Stimulated activated CD8-positive, alpha-beta memory T cell treated with anti-CD3 and anti-CD28 coated beads, Interleukin-12 subunit alpha, Interleukin-12 subunit beta, amount 100 ng/mL, for 1 hour (primary cell): Measurements from ENCODE around the gene SEC24C.
"Not testable (repeated sequence)": the region's sequence is repeated elsewhere in the genome, so short reads cannot be mapped to it uniquely, and the experiment has no call there.

Experiments used
- DNase-seq: peaks from one replicate; pipeline ENCODE4 v3.0.0-alpha.2; 2020; ENCODE audit warnings: low read depth

The SEC24C gene

DNA sequence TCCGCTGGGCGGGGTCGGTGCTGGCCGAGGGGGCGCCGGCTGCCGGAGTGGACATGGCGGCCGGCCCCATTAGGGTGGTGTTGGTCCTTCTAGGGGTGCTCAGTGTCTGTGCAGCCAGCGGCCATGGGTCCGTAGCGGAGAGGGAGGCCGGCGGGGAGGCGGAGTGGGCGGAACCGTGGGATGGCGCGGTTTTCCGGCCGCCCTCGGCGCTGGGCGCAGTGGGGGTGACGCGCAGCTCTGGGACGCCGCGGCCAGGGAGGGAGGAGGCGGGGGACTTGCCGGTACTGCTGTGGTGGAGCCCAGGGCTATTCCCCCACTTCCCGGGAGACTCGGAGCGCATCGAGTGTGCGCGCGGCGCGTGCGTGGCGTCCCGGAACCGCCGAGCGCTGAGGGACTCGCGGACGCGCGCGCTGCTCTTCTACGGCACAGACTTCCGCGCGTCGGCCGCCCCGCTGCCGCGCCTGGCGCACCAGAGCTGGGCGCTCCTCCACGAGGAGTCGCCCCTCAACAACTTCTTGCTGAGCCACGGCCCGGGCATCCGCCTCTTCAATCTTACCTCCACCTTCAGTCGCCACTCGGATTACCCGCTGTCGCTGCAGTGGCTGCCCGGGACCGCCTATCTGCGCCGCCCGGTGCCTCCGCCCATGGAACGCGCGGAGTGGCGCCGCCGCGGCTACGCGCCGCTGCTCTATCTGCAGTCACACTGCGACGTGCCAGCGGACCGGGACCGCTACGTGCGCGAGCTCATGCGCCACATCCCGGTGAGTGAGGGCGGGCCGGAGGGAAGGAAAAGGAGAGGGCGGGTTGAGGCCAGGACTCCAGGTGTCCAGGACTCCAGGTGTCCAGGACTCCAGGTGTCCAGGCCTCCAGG, 28.3 kb downstream of the SEC24C start:
- DNase-seq, result peak; percentile 55

DNA sequence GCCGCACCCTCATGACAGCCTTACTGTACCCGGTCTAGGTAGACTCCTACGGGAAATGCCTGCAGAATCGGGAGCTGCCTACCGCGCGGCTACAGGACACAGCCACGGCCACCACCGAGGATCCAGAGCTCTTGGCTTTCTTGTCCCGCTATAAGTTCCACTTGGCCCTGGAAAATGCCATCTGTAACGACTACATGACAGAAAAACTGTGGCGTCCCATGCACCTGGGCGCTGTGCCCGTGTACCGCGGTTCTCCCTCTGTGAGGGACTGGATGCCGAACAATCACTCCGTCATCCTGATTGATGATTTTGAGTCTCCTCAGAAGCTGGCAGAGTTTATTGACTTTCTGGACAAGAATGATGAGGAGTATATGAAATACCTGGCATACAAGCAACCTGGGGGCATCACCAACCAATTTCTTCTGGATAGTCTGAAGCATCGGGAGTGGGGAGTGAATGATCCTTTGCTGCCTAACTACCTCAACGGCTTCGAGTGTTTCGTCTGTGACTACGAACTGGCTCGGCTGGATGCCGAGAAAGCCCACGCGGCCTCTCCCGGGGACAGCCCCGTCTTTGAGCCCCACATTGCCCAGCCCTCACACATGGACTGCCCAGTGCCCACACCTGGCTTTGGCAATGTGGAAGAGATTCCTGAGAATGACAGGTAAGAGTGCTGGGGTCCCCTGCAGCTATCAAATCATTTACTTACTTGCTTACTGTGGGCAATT, 29.1 kb downstream of the SEC24C start:
- DNase-seq, result no peak

DNA sequence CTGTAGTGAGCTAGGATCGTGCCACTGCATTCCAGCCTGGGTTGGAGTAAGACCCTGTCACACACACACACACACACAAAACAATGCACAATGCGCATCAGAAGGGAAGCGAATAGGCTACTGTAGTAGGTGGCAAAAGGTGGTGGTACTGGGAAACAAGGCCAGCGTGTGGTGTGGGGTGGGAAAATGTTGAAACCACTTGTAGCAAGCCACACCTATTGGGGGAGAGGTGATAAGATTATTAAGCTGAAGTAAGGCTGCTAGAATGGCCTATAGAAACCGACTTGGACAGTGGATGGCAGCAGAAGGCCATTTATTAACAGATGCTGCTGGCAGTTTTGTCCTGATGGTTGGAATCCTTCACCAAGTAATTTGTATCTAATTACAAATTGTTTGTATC, 30.5 kb downstream of the SEC24C start:
- no peak for DNase-seq

GRCh38 chr10:73779018-73779417, 34.8 kb downstream of the SEC24C start:
- no peak for DNase-seq

GRCh38 chr10:73779539-73780197, 35.5 kb downstream of the SEC24C start:
- DNase-seq, result no peak

GRCh38 chr10:73780301-73780700, 36.1 kb downstream of the SEC24C start:
- DNase-seq, result no peak

DNA sequence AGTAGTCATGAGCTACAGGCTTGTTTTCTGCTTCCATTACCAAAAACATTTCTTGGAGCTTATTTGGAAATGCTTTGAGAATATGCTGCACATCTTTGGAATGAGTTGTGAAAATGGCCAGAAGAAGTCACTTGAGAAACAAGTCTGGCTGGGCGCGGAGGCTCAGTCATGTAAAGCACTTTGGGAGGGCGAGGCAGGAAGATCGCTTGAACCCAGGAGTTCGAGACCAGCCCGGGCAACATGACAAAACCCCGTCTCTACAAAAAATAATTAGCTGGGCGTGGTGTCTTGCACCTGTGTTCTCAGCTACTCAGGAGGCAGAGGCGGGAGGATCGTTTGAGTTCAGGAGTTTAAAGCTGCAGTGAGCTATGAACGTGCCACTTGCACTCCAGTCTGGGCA, 36.8 kb downstream of the SEC24C start:
- no peak for DNase-seq

GRCh38 chr10:73781548-73781878, 37.3 kb downstream of the SEC24C start:
- DNase-seq, result no peak

- DNase-seq, result peak; percentile 85
Observed at GRCh38 chr10:73781879-73782748, 37.9 kb downstream of the SEC24C start, which contains the start of gene CHCHD1. Gene CHCHD1 (plus strand): TSS chr10:73782048. CDS start chr10:73782076, 28 bp downstream.

DNA sequence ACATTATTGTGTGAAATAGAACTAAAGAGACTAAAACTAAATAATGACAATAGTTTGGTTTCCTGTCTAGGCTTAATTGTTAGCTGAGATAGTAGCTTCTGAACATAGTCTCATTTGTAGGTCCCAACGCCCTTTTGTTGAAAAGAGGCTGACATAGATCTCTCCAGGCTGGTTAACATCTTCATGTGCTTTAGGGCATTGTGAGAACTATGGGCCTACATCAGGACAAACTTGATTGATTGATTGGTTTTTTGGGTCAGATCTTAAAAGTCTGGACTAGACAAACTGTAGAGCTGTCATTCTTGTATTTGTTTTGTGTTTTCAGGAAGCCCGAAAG, 38.5 kb downstream of the SEC24C start:
- DNase-seq, result no peak

DNA sequence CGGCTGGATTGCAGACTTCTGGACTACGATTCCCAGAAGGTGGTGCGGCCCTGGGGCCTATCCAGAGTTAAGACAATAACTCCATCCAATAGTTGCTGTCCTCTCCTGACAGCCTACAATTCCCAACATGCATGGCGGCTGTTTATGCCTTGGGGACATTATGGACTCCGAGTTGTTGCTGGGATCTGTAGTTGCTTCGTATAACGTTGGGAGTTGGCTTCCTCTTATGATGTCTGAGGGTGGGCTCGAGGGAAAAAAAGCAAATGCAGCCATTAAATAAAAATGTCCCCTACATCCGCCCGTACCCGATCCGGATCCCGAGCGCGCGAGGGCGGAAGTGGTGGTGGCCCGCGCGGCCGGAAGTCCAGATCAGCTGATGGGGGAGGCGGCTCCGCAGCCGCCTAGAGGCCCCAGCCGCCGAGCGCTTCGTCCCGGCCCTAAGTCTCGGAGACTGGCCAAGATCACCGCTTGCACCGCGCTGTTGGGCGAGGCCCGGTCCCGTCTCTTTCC, 41.1 kb downstream of the SEC24C start, which contains the start of gene ZSWIM8:
TSS of gene ZSWIM8 (plus strand) at position 396 of the 510 bp plus-strand sequence. CDS start 273 bp downstream, outside the sequence.
- DNase-seq, result peak; percentile 74

GRCh38 chr10:73785721-73786511, 41.7 kb downstream of the SEC24C start:
- DNase-seq, result no peak

- DNase-seq, result no peak
Observed at GRCh38 chr10:73786512-73786885, 42.3 kb downstream of the SEC24C start.

DNA sequence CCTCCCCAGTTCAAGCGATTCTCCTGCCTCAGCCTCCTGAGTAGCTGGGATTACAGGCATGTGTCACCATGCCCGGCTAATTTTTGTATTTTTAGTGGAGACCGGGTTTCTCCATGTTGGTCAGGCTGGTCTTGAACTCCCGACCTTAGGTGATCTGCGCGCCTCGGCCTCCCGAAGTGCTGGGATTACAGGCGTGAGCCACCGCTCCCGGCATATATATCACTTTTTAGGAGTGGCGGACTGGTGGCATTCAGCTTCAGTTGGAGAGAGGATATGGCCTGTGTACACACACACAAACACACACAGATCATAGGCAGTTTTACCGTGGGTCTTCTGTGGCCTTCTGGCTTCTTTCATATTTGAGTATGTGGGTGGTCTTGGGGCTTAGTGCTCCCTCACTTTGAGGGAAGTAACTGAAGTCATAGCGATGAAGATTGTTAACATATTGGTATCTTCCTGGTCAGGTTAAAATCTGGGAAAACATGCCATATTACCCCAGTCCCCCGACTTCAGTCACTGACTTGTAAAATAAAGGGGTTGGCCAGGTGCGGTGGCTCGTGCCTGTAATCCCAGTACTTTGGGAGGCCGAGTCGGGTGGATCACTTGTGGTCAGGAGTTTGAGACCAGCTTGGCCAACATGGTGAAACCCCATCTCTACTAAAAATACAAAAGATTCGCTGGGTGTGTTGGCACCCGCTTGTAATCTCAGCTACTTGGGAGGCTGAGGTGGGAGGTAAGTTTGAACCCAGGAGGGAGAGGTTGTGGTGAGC, 43.0 kb downstream of the SEC24C start:
- not testable (repeated sequence) for DNase-seq

DNA sequence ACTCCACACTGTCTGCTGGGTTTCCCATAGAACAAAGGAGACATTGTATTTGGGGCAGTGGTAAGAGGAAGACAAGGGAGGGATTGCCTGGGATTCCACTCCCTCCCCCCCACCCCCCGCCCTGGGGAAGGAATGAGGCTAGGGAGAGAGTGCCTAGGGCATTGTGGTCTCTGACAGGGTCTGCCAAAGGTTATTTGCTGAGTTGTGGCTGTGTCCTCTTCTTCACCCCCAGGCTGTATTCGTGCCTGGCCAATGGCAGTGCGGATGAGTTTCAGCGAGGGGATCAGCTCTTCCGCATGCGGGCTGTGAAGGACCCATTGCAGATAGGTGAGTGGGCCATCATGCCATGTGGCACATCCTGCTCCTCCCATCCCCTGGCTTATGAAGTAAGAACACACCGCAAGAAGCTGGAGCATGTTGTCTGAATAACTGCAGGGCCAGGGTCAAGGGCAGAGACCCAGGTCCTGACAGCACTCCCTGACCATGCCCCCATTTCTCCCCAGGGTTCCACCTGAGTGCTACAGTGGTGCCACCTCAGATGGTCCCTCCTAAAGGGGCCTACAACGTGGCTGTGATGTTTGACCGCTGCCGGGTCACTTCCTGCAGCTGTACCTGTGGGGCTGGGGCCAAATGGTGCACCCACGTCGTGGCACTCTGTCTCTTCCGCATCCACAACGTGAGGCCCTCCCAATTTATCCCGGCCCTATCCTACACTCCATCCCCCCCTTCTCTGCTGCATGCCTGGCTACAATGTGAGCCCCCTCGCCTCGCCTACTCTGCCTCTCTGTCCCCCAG, 44.9 kb downstream of the SEC24C start:
- DNase-seq, result no peak

DNA sequence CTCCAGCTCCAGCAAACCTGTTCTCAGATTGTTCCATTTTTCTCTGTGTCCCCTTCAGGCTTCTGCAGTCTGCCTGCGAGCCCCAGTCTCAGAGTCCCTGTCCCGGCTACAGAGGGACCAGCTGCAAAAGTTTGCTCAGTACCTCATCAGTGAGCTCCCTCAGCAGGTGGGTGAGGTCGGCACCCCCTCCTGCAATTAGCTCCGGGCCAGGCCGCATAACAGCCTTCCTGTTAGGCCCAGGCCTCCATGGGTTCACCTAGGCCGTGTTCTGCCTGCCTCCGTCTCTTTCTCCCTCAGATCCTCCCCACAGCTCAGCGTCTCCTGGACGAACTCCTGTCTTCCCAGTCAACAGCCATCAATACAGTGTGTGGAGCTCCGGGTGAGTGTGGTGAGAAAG, 45.5 kb downstream of the SEC24C start:
- DNase-seq, result no peak

DNA sequence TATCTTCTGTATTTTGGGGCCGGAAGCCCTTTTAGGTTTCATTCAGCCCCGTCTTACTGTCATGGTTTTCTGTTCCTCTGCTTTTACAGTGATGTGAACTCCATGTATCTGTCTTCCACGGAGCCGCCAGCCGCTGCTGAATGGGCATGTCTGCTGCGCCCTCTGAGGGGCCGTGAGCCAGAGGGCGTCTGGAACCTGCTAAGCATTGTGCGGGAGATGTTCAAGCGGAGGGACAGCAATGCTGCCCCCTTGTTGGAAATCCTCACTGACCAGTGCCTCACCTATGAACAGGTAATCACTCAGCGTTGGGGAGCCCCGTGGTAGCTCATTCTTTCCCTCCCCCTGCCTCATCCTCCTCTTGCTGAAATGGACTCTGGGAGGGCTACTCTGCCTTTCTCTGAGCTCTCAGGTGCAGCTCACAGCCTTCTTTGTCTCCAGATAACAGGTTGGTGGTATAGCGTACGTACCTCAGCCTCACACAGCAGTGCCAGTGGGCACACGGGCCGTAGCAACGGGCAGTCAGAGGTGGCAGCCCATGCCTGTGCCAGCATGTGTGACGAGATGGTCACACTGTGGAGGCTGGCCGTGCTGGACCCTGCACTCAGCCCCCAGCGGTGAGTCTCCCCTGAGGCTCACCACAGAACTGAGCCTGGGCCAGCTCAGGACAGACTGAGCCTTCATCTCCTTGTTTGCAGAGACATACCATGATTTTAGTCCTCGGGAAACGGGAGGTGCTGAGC, 46.9 kb downstream of the SEC24C start:
- no peak for DNase-seq

GRCh38 chr10:73791871-73792400, 47.8 kb downstream of the SEC24C start:
- no peak for DNase-seq
